ENCODE results near the gene KCNJ6. TPM values are rescaled to one million over a fixed set of nuclear protein-coding genes. Genes with fewer than 3 reads are reported as not detected.

The KCNJ6 gene
- total RNA-seq, 2 experiments from 2014 or later = not detected

- POLR2A ChIA-PET = no interaction called here
- intact Hi-C loops (cut with micrococcal nuclease; ENCODE audit: unreplicated experiment) = no loop called here
- Histone ChIP-seq H3K4me2 (ENCODE audit: low read length) (no peak overlapping the region), H3K9me3 (ENCODE audit: low read length) (no peaks in the 10 kb centered on the region), H3K36me3 (ENCODE audit: insufficient read depth, low read length) (no peaks in the 10 kb centered on the region), H3K4me3 (ENCODE audit: low read depth, low read length, poor library complexity, severe bottlenecking) (no peak overlapping the region), H3K79me2 (ENCODE audit: insufficient read depth, low read depth, low read length) (no peaks in the 10 kb centered on the region), H3K9me2 (ENCODE audit: insufficient read depth, low read length) (no peaks in the 10 kb centered on the region), H2AFZ (ENCODE audit: low read length) (no peak overlapping the region), H3K27ac (ENCODE audit: low read depth, low read length, poor library complexity, severe bottlenecking) (no peak overlapping the region), H4K20me1 (ENCODE audit: insufficient read depth, low read length) (no peaks in the 10 kb centered on the region), H3K4me1 (ENCODE audit: insufficient read depth, low read length, poor library complexity, severe bottlenecking) (no peaks in the 10 kb centered on the region)
- DNase-seq (ENCODE audit: low spot score) = no peak
- CTCF ChIA-PET (ENCODE audit: unreplicated experiment) = no interaction called here
- TF ChIP-seq CTCF (conservative IDR thresholded peaks at IDR 0.05; ENCODE audit: low read length) = no peak
- TF ChIP-seq EZH2phosphoT487 (IDR thresholded peaks at IDR 0.05; ENCODE audit: borderline replicate concordance, low read depth, low read length) = no peak
- no TSS peak for BruUV-seq (replicated peaks)
Observed at GRCh38 chr21:37620401-37620800, 295.9 kb downstream of the KCNJ6 start.

GRCh38 chr21:37619464-37619974 lies 296.7 kb downstream of the KCNJ6 start:
- H2AFZ ChIP-seq (ENCODE audit: low read length) = no peak overlapping the region
- CTCF ChIA-PET (ENCODE audit: unreplicated experiment) = no interaction called here
- DNase-seq (ENCODE audit: low spot score) = no peak
- POLR2A ChIA-PET = interaction anchor here (1.2 kb wide), 1 partner anchor 8 kb away, joined by 3 read pairs; no protein-coding TSS in a partner anchor
- intact Hi-C loops (cut with micrococcal nuclease; ENCODE audit: unreplicated experiment) = no loop called here
- H3K9me3 ChIP-seq (ENCODE audit: low read length) = no peaks in the 10 kb centered on the region
- TF ChIP-seq EZH2phosphoT487 (IDR thresholded peaks at IDR 0.05; ENCODE audit: borderline replicate concordance, low read depth, low read length) (no peak), CTCF (conservative IDR thresholded peaks at IDR 0.05; ENCODE audit: low read length) (no peak)
- H3K36me3 ChIP-seq (ENCODE audit: insufficient read depth, low read length) = no peaks in the 10 kb centered on the region
- no peak overlapping the region for H3K27ac ChIP-seq (ENCODE audit: low read depth, low read length, poor library complexity, severe bottlenecking)
- no peak overlapping the region for H3K4me3 ChIP-seq (ENCODE audit: low read depth, low read length, poor library complexity, severe bottlenecking)
- no peaks in the 10 kb centered on the region for H4K20me1 ChIP-seq (ENCODE audit: insufficient read depth, low read length)
- no peaks in the 10 kb centered on the region for H3K79me2 ChIP-seq (ENCODE audit: insufficient read depth, low read depth, low read length)
- no peaks in the 10 kb centered on the region for H3K9me2 ChIP-seq (ENCODE audit: insufficient read depth, low read length)
- H3K4me2 ChIP-seq (ENCODE audit: low read length) = no peak overlapping the region
- no peaks in the 10 kb centered on the region for H3K4me1 ChIP-seq (ENCODE audit: insufficient read depth, low read length, poor library complexity, severe bottlenecking)
- BruUV-seq (replicated peaks) = no TSS peak

- intact Hi-C loops (cut with micrococcal nuclease; ENCODE audit: unreplicated experiment) = no loop called here
- TF ChIP-seq CTCF (conservative IDR thresholded peaks at IDR 0.05; ENCODE audit: low read length) = no peak
- TF ChIP-seq EZH2phosphoT487 (IDR thresholded peaks at IDR 0.05; ENCODE audit: borderline replicate concordance, low read depth, low read length) = no peak
- H2AFZ ChIP-seq (ENCODE audit: low read length) = no peak overlapping the region
- no peaks in the 10 kb centered on the region for H4K20me1 ChIP-seq (ENCODE audit: insufficient read depth, low read length)
- no peak overlapping the region for H3K27ac ChIP-seq (ENCODE audit: low read depth, low read length, poor library complexity, severe bottlenecking)
- no peaks in the 10 kb centered on the region for H3K79me2 ChIP-seq (ENCODE audit: insufficient read depth, low read depth, low read length)
- POLR2A ChIA-PET = no interaction called here
- H3K4me3 ChIP-seq (ENCODE audit: low read depth, low read length, poor library complexity, severe bottlenecking) = no peak overlapping the region
- H3K4me2 ChIP-seq (ENCODE audit: low read length) = no peak overlapping the region
- DNase-seq (ENCODE audit: low spot score) = no peak
- H3K4me1 ChIP-seq (ENCODE audit: insufficient read depth, low read length, poor library complexity, severe bottlenecking) = no peaks in the 10 kb centered on the region
- no peaks in the 10 kb centered on the region for H3K9me2 ChIP-seq (ENCODE audit: insufficient read depth, low read length)
- no TSS peak for BruUV-seq (replicated peaks)
- no peaks in the 10 kb centered on the region for H3K9me3 ChIP-seq (ENCODE audit: low read length)
- no peaks in the 10 kb centered on the region for H3K36me3 ChIP-seq (ENCODE audit: insufficient read depth, low read length)
- CTCF ChIA-PET (ENCODE audit: unreplicated experiment) = no interaction called here
Observed at GRCh38 chr21:37618081-37618480, 298.2 kb downstream of the KCNJ6 start.
